RWPE1 (cell line): Measurements from ENCODE around the gene RGL4.

Source experiments
- CTCF ChIA-PET: fragments of 350-600 bp; sonication (Branson Sonifier 250); formaldehyde crosslinking; extraction: SDS; loops from one replicate; lab custom pipeline; 2021; lab: Yijun Ruan, JAX
- POLR2A ChIA-PET: fragments of 400-600 bp; formaldehyde crosslinking; extraction: SDS; loops from one replicate; lab custom pipeline; 2020; ENCODE audit warnings: antibody characterized with exemption; ENCODE audit not compliant: low non-redundant PET; lab: Yijun Ruan, JAX
- DNase-seq: peaks from one replicate; pipeline ENCODE4 v3.0.0; 2012; ENCODE audit warnings: low spot score
- H3K27ac ChIP-seq: fragments of 450-650 bp; 2 replicates; pipeline ENCODE4 v1.5.1; 2017
- TF ChIP-seq, protein P1 (sequence below): fragments of 450-650 bp; conservative IDR thresholded peaks from 2 replicates; pipeline ENCODE4 v1.5.1; 2017; ENCODE audit warnings: low read depth, mild to moderate bottlenecking

Gene RGL4

DNA sequence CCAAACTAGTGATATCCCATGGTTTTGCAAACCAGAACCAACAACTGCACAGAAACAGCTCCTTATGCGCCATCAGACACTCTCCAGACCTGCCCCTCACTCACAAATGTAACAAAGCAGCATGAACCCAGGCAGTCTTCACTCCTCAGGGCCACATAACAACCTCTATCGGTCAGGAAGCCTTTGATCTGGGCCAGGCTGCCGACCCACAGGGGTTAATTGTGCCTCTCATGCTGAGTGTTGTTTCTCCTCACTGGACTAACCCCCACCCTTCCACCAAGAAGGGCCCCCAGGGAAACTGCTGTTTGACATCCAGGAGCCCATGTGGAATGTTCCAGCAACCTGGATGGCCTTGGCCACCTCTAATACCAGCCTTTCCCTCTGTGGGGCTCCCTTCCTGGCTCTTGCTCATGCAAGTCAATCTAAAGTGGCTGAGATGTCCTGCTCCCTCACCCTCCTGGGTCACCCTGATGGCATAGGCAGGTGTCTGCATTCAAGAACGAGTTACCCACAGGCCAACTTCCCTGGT lies 7.9 kb upstream of the RGL4 start:
- ChIA-PET POLR2A (no interaction called here), CTCF (no interaction called here)
- DNase-seq, result no peak
- TF ChIP-seq, protein P1, sequence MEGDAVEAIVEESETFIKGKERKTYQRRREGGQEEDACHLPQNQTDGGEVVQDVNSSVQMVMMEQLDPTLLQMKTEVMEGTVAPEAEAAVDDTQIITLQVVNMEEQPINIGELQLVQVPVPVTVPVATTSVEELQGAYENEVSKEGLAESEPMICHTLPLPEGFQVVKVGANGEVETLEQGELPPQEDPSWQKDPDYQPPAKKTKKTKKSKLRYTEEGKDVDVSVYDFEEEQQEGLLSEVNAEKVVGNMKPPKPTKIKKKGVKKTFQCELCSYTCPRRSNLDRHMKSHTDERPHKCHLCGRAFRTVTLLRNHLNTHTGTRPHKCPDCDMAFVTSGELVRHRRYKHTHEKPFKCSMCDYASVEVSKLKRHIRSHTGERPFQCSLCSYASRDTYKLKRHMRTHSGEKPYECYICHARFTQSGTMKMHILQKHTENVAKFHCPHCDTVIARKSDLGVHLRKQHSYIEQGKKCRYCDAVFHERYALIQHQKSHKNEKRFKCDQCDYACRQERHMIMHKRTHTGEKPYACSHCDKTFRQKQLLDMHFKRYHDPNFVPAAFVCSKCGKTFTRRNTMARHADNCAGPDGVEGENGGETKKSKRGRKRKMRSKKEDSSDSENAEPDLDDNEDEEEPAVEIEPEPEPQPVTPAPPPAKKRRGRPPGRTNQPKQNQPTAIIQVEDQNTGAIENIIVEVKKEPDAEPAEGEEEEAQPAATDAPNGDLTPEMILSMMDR, result no peak
- H3K27ac ChIP-seq, result no peak overlapping the region

DNA sequence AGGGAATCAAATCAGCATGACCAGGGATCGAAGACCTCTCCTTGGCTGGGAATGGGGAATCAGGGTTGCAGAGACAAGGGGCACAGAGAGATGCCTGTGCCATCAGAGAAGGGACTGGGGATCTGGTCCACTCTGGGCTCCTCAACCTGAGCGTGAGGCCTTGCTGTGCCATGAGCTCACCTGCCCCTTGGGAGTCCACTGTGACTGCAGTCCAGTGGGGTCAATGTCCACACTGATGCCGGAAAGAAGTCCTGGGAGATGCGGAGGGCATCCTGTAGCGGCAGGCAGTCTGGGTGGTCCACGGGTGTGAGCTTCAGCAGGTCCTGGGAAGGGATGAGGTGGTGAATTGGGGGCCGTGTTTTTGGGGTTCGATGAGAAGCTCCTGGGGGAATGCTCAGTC lies 7.3 kb upstream of the RGL4 start:
- ChIA-PET CTCF (no interaction called here), POLR2A (no interaction called here)
- TF ChIP-seq, protein P1, result no peak
- DNase-seq, result no peak
- H3K27ac ChIP-seq, result no peak overlapping the region

DNA sequence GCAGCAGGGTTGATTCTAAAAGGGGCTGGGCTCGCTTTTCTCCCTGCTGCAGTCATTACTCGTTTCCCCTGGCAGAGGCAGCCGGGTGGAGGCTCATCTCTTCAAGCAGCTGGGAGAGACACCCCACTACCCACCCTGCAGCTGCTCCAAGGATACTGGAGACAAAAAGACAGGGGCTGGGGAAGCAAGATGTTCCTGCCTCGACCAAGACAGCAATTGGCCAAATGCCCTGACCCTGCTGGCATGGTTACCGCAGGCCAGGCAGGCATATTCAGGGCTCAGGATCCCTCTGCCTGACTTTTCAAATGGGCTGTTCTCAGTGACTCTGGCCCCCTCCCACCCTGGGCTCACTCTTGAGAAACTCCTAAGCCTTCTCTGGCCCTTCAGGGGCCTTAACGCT lies 6.8 kb upstream of the RGL4 start:
- DNase-seq, result no peak
- TF ChIP-seq, protein P1, result no peak
- CTCF ChIA-PET, result no interaction called here

DNA sequence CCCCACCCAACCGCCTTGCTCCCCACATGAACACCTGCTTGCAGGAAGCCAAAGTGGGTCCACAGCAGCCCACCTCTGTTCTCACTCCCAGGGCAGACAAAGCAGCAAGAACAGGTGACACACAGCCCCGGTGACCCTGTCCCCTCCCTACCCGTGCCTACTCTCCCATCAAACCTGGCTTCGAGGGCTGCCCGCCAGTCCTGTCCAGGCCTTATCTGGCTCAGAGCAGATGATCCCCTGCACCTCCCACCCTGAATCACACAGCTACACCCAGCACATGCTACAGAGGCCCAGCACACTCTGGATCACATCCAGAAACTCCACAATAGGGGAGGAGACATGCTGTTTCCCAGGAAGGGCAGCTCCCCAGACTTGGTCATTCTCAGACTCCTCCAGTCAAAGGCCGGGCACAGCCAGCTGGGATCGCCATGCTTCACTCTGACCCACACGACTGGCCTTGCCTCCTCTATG lies 6.2 kb upstream of the RGL4 start:
- DNase-seq, result no peak
- ChIA-PET POLR2A (no interaction called here), CTCF (no interaction called here)
- no peak overlapping the region for H3K27ac ChIP-seq
- TF ChIP-seq, protein P1, result no peak

More for the DNA sequence above, 6.8 kb upstream of the RGL4 start:
- POLR2A ChIA-PET, result no interaction called here
- H3K27ac ChIP-seq, result no peak overlapping the region

DNA sequence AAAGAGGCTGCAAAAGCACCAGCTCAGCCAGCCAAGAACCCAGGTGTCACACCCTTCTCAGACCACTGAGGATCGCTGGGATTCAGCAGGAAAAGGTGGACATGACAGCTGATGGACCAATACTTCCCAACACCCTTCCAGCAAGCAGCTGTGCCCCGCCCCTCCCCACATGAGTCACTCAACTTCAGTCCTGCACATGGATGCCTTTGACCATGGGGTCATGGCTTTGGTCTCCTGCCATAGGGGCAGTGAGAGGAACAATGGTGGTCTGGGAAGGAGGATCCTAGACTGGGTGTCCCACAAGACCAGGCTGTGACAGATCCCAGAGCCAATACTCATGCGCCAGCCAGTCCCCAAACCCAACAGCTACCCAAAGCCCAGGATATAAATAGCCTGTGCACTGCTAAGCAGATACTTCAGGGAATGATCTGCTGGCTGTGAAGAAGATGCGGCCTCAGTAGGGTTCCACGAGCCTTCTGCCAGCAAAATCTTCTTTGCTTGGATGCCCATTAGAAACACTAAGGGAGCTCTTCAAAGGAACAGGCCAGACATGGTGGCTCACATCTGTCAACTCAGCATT lies 5.5 kb upstream of the RGL4 start:
- TF ChIP-seq, protein P1, result no peak
- ChIA-PET CTCF (no interaction called here), POLR2A (no interaction called here)
- DNase-seq, result peak; percentile 9
- no peak overlapping the region for H3K27ac ChIP-seq

DNA sequence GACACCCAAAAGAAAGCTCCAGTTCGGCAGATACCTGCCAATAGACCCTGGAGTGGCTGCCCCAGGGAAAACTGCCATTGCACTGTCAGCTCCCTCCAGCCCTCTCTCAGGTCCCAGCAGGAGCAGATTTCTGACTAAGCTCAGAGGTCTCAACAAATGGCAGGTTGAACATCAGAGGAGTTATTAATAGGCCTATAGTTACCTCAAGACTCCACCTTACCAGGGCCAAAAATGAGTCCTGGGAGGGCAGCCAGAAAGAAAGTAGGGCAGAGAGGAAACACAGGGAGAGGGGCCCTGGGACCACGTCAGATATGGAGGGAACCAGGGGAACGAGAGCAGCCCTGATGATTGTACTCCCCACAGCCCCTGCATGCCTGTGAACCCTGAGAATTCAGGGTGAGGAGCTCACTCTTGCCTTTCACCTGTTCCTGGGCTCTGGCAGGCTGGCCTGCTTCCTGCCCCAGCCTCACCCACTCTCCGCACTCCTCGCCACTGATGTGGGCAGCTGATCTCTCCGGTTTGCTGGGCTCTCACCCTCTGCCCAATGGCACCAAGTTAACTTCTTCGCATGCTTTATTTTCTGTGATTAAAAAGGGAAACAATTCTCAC lies 4.3 kb upstream of the RGL4 start:
- ChIA-PET POLR2A (no interaction called here), CTCF (no interaction called here)
- DNase-seq, result no peak
- TF ChIP-seq, protein P1, result no peak
- no peak overlapping the region for H3K27ac ChIP-seq
